GM19397 (cell line): ENCODE data around the gene HSD3B2.

ENCODE experiments used
- ATAC-seq: cut with Tn5 transposase; IDR thresholded peaks from one replicate; pipeline ENCODE4 v1.9.1; 2021; ENCODE audit warnings: mild to moderate bottlenecking, moderate library complexity; ENCODE audit not compliant: unreplicated experiment

The HSD3B2 gene

DNA sequence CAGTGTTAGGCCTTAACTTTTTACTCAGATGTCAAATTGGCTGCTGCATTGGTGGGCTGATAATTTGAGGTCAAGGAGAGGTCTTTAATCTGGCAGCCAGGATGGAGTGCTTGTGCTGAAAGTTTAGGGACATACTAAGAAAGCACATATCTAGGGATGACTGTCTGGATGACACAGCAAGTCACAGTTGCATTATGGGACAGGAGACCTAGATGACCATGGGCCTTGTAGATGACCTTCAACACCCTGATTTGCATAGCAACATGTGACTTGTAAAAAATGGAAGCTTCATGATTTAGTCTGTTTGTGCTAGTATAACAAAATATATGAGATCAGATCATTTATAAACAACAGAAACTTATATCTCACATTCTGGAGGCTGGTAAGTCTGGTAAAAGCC lies 18.0 kb upstream of the HSD3B2 start:
- no peak for ATAC-seq

DNA sequence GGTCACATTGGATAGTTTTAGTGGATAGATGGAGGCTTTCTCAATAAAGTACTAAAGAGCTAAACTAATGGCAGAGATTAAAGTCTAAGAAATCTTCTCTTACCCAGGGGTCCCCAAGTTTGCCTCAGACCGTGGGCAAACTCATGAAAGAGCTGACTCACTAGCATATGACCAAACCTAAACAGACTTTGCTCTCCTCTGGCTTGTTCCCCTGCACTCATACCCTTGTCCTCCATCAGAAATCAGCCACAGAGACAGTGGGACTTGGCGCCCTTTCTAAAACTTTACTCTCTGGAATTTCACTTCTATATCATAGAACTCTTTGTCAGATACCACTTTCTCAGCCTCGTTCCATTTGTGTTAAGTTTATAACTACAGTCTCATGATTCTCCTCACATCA lies 17.0 kb upstream of the HSD3B2 start:
- ATAC-seq: no peak

DNA sequence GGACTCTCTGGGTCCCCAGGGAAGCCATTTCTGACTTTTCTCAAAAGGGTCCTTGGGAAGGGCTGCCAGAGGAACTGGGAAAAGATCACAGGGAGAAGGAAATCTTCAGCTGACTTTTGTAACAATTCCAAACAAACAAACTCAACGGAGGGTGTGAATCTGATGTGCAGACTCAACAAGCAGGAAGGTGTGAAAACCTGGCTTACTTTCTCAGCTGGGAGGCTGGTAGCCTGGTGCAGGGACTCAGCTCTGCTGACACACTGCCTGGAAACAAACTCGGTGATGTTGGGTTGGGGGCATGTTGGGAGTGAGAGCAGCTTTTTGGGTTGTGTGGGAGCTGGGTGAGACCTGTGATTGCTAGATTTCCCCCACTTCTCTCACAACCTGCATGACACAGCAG lies 10.2 kb upstream of the HSD3B2 start:
- no peak for ATAC-seq

DNA sequence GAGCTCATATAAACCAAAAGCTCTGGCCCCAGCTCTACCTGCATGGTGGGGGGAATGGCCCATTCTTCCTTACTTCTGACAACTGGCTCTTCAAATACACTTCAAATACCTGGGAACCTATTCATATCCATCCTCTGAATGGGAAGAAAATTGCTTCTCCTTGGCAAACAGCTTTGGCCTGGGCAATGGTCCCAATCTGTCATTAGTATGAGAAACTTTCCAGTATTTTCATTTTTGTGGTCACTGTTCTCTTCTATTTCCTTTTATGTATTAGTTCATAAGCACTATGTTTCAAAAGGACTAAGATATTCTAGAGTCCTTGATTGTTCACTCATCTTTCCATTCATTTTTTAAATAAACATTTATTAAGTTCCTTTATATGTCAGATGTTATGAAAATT lies 5.2 kb upstream of the HSD3B2 start:
- no peak for ATAC-seq

DNA sequence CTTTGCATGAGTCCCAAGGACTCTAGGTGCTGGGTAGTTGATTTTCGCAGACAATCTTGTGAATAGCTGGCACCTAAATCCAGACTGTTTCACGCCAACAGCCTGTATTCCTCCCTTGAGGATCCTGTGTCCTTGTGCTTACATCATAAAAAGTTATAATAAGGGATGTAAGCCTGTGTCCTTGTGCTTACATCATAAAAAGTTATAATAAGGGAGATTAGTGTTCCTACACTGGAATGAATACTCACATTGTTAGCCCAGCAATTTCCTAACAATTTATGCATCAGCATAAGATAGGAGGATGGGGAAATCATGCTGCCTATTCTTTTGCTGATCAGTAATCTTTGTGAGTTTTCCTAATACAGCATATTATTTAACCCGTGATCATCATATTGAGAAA lies 4.0 kb upstream of the HSD3B2 start:
- ATAC-seq: no peak

DNA sequence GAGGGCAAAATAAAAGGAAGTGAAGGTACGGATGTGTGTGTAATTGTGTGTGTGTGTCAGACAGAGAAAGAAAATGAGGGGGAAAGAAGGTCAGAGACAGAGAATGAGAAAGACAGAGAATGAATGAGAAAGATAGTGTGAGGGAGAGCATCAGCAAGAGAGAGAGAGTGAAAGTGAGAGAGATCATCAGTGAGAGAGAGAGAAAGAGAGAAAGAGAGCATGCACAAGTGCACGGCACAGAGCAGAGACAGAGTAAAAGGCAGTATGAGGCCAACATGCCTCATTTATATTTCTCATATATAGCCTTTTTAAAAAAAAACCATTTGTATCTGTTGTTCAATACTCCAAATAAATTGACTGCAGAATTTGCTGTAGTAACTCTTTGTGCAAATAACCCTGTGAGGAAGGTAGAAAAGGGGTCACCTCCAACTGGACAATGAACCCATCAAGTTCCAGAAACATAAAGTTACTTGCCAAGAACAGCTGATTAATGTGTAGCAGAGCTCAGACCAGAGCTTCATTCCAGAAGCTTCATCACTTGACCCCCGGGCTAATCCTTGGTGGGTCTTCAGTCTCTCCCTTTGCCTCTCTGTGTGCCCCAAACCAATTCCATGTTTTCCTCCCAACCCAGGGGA lies 1.2 kb downstream of the HSD3B2 start:
- ATAC-seq: no peak

DNA sequence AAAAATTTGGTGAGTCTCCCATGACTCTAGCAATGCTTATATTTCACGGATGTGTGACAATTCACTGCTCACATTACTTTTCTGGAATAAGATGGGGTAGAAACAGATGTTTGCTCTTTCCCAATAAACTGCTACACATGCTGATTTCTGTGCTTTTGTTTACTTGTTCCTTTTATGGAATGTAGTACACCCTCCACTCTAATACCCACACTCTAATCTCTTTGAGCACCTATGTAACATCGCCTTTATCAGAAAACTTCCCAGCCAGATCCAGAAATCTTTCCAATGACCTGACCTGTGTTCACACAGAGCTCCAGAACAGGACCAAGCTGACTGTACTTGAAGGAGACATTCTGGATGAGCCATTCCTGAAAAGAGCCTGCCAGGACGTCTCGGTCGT lies 4.2 kb downstream of the HSD3B2 start:
- ATAC-seq: no peak

DNA sequence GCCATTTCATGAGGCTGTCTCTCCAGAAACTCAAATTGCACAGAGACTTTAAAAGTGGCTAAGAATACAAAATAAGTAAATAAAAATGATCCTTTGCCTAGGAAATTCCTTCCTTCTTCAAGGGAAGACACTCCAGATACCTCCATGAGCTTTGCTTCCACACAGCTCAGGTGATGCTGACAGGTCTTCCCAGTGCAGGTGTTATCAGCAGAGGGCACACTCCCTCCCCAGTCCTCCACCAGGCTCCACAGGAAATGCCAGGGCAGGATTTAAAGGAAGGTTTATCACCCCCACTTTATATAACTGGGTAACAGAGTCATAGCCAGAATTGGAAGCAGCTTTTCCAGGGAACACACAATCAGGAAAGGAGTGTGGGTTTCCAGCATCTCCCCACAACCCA lies 5.7 kb downstream of the HSD3B2 start:
- no peak for ATAC-seq

DNA sequence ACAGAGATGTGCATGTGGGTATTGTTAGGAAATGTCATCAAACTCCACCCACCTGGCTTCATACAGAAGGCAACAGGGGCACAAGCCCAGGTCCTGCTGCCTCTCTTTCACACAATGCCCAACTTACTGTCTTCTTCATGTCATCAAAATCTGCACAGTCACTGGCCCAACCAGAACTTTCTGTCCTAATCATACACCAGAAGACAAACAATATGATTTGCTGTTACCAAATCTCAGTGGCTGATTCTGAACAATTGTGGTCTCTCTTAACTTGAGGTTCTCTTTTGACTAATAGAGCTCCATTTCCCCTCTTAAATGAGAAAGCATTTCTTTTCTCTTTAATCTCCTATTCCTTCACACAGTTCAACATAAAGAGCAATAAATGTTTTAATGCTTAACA lies 7.7 kb downstream of the HSD3B2 start:
- ATAC-seq: no peak

DNA sequence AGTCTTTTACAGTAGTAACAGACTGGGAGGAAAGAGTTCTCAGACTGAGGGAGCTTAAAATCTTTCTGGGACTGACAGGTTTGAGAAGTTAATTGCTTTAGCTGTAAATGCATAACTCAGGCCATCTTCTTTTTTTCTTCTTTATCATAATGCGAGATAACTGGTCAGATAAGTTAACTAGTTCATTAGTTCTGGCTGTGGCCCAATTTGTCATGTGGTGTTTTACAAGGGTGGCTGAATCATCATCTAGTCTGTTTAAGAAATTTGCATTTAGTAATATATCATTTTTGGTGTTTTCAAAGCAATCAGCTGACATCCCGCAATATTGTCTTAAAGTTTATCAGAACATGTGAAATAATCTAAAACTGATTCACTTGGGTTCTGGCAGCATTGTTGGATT lies 14.0 kb downstream of the HSD3B2 start:
- ATAC-seq: no peak

DNA sequence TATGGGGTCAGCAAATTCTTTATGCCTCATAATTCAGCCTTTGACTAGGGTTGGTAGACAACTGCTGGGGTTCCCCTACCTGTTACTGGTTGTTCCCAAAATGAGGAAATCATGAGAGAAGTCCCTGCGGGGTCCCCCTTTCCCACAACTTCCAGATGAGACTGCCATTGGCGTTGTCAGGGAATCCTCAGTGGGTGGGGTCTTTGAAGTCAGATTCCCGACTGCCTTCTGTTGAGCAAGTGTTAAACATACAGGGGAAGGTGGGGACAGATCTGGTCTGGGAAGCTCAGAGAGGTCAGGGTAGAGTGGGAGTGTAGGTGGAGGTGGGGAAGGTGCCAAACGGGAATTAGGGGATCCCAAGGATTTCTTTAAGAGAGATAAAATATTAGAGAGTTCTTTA lies 14.7 kb downstream of the HSD3B2 start:
- no peak for ATAC-seq

DNA sequence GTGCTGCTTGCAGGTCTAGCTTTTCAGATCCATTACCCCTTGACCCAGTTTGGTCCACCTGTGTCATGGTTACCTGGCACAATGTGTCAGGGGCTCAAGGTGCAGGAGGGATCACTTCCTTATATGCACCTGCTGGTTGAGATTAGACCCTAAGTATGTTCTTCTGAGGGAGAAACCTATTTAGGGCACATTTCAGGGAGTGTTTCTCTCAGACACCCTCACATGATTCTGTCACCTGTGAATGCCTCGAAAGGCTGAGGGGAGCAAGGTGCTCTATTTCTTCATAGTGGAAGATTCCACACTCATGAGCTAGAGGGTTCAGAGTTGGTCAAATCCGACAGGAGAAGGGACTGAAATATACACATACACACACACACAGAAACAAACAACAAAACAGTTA lies 15.5 kb downstream of the HSD3B2 start:
- no peak for ATAC-seq

DNA sequence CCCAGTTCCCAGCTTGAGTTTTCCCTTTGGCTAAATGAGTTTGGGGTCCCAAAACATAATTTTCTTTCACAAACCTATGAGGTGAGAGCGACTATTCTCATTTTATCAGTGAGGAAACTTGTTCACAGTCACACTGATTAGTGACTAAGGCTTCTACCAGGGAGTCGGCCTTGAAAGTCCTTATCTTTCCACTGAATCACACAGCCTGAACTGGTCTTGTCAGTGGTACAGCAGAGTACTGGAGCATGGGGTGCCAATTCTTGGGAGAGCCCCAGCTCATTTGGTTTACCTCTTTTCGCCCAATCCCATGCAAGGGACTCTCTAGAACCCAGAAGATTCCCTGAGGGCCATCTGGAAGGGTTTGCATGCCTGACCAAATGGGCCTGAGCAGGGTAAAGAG lies 16.9 kb downstream of the HSD3B2 start:
- no peak for ATAC-seq

DNA sequence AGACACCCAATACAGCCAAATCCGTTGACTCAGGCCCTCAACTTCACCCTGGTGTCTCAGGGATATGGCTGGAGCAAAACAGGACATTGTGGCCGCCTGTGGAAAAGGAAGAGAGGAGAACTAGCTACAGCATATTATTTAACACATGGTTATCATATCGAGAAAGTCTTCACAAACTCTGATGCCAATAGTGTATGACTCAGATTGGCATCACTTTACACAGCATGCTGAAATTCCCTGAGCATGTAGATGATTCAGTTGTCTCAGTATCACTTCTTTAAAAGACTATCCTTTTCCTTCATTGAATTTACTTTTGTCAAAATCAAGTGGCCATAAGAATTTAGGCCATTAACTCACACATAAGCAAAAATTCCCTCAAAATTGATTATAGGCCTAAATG lies 20.1 kb downstream of the HSD3B2 start:
- no peak for ATAC-seq

DNA sequence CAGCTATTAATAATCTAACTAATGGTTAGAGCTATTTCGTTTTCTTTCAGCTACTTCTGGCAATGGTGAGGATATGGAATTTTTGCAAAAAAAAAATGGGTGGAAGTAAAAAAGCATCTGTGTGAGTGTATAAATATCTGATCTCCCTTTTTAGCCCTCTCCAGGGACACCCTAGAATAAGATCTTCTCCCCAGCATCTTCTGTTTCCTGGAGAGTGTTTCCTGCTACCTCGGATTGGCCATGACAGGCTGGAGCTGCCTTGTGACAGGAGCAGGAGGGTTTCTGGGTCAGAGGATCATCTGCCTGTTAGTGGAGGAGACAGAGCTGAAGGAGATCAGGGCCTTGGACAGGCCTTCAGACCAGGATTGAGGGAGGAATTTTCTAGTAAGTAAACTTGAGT lies 23.8 kb downstream of the HSD3B2 start:
- ATAC-seq: no peak

DNA sequence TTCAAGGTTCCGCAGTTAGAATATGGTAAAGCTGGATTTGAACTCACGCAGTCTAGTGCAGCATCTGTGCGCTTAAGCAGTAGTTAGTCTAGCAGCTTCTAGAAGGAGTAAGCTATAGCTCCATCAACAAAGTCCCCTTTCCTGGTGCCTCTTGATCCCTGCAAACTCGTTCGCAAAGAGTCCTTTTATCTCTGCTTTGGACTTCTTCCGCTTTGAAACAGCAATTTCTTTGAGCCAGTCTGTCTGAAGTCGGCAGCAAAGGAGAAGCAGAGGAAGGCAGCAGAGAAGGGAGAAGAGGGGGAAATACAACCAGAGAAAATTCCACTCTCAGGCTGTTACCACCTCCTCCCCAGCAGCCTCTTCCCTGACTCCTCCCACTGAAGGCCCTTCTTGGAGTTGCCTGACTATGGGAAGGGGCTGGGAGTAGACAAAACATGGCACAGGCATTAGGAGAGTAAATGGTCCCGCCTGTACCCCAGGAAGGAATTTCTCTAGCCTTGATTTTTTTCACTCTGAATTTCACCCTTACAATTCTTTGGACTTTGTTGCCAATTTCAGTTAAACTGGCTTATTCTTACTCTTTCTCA lies 25.9 kb downstream of the HSD3B2 start:
- ATAC-seq: no peak

DNA sequence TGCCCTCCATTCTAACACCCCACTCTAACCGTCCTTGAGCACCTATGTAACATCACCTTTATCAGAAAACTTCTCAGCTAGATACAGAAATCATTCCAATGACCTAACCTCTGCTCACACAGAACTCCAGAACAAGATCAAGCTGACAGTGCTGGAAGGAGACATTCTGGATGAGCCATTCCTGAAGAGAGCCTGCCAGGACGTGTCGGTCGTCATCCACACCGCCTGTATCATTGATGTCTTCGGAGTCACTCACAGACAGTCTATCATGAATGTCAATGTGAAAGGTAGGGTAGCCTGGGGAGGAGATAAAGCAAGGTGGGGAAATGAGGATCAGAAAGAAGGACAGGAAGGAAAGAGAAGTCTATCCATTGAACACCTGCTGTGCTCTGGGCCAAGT lies 27.8 kb downstream of the HSD3B2 start:
- no peak for ATAC-seq

DNA sequence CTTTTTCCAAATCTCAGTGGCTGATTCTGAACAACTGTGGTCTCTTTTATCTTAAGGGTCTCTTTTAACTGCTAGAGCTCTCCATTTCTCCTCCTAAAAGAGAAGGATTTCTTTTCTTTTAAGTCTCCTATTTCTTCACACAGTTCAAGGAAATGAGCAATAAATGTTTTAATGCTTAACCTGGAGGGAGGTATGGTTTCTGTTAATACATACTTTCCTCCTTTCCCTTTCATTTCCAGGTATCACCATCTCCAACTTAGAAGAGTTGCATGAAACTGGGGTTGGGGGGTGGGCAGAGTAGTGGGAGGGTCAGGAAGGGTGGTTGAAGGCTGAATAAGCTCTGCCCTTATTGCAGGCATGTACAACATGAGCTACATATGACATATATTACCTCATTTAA lies 31.4 kb downstream of the HSD3B2 start:
- no peak for ATAC-seq

DNA sequence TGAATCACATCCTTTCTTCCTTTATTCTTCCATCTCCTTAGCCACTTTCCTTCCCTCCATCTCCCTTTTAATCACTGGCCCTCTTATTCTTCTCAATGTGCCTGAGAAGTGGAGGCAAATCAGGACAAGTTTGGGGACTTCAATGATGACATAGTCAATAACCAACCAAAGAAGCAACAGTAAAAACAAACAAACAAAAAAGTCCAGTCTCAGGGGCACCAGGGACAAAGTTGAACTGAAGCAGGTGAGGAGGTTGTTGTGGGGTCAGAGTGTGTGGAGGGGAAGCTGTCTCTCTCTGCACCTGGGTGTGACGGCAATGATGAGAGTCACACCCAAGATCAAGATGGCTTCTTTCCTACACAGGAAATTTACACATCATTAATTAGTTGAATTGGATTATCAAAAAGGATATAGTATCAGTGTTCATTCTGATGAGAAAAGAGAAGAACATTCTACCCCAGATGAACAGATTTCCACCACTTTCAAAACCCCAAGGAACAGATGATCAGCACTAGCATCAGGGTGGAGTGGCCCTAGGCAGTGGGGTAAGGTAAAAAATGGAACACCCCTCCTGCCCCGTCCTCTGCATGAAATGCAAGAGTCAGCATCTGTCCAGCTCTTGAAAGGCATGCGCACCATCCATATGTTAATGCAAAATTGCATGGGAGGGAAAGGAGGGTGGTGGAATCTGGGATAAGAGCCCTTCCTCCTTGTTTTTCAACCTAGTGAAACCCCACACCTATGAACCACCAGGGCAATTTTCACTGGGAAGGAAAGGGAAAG lies 32.6 kb downstream of the HSD3B2 start:
- no peak for ATAC-seq

DNA sequence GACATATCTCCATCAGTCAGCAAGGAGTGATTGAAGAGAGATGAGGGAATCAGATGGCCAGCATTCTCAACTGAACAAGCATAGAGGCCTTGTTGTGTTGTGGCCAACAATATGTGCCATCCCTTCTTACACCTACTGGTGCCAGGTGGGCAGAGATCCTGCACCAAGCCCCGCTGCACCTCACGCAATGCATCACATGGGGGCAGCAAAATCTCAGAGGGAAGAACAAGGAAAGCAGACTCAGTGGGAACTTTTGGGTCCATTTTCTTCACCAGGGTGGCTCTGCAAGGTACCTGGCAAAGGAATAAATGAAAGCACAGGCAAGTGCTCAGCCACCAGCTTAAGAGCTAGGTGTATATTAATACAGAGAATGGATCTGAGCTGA lies 33.2 kb downstream of the HSD3B2 start:
- ATAC-seq: no peak

DNA sequence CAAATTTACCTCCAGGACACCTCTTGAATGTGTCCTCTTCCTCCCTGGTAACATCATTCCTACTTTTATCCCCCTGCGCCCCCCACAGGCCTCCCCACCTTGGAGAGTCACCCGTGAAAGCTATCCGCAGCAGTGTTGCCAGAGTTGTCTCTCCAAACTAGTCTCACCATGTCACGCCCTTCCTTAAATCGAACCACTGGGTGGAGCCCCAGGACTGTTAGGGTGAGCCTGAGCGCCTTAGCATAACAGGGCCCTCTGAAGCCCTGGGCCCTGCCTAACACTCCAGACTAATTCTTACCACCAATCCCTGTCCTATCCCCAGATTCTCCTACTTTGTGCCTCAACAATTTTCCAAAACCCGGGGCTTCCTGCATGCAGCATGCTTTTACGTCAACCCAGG lies 35.0 kb downstream of the HSD3B2 start:
- no peak for ATAC-seq

DNA sequence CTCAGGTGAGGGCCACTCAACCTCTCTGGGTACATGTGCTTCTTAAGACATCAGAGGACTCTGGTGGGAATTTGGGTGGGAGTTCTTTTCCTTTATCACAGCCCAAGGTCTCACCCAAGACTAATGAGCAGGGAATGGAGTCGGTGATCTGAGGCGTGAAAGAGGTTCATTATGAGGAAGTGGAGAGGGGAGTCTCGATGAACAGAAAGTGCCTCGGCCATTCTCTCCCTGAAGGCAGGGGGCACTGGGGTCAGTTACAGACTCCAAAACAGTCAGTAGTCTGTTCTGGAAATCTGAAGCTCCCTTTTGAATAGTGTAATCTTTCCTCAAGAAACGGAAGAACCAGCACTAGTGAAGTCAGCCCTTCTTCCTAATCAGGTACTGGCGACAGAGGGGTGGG lies 36.2 kb downstream of the HSD3B2 start:
- no peak for ATAC-seq

DNA sequence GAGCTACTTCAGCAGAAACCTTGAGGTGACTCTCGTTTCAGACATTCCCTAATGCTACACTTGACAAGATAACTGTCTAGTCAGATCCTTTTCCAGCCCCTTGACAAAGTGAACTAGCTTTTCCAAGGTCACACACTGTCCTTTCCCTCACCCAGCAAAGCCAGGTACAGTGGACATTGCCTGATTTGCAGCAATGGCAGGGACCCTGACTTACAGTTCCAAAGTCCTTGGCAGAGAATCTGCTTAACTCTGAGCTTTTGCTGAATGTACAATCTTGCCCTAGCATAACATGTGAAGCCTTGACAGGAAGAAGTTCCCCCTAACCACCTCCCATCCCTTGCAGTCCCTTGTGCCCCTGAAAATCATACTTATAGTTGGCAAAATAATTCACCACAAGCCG lies 37.1 kb downstream of the HSD3B2 start:
- ATAC-seq: no peak
